ENCODE data around the gene EVI5.

DNA sequence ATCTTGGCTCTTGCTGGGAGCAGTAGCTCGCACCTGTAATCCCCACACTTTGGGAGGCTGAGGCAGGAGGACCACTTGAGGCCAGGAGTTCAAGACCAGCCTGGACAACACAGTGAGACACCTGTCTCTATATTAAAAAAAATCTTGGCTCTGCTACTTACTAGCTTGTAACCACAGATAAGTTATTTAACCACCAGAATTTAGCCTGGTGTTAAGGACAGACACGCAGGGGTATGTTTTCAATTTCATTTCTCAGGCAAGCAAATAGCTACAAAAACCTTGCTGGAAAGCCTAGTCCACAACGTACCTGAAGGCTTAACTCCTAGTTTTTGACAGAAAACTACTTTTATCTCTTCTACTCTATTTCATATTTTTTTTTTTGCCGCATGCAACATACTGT is 273.4 kb downstream of the EVI5 start:
- TF ChIP-seq, protein P1, sequence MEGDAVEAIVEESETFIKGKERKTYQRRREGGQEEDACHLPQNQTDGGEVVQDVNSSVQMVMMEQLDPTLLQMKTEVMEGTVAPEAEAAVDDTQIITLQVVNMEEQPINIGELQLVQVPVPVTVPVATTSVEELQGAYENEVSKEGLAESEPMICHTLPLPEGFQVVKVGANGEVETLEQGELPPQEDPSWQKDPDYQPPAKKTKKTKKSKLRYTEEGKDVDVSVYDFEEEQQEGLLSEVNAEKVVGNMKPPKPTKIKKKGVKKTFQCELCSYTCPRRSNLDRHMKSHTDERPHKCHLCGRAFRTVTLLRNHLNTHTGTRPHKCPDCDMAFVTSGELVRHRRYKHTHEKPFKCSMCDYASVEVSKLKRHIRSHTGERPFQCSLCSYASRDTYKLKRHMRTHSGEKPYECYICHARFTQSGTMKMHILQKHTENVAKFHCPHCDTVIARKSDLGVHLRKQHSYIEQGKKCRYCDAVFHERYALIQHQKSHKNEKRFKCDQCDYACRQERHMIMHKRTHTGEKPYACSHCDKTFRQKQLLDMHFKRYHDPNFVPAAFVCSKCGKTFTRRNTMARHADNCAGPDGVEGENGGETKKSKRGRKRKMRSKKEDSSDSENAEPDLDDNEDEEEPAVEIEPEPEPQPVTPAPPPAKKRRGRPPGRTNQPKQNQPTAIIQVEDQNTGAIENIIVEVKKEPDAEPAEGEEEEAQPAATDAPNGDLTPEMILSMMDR (IDR thresholded peaks at IDR 0.05; ENCODE audit: poor library complexity, severe bottlenecking) = no peak
- TF ChIP-seq POLR2AphosphoS5 (IDR thresholded peaks at IDR 0.05) = no peak
- TF ChIP-seq, protein P2, sequence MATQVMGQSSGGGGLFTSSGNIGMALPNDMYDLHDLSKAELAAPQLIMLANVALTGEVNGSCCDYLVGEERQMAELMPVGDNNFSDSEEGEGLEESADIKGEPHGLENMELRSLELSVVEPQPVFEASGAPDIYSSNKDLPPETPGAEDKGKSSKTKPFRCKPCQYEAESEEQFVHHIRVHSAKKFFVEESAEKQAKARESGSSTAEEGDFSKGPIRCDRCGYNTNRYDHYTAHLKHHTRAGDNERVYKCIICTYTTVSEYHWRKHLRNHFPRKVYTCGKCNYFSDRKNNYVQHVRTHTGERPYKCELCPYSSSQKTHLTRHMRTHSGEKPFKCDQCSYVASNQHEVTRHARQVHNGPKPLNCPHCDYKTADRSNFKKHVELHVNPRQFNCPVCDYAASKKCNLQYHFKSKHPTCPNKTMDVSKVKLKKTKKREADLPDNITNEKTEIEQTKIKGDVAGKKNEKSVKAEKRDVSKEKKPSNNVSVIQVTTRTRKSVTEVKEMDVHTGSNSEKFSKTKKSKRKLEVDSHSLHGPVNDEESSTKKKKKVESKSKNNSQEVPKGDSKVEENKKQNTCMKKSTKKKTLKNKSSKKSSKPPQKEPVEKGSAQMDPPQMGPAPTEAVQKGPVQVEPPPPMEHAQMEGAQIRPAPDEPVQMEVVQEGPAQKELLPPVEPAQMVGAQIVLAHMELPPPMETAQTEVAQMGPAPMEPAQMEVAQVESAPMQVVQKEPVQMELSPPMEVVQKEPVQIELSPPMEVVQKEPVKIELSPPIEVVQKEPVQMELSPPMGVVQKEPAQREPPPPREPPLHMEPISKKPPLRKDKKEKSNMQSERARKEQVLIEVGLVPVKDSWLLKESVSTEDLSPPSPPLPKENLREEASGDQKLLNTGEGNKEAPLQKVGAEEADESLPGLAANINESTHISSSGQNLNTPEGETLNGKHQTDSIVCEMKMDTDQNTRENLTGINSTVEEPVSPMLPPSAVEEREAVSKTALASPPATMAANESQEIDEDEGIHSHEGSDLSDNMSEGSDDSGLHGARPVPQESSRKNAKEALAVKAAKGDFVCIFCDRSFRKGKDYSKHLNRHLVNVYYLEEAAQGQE (IDR thresholded peaks at IDR 0.05; ENCODE audit: borderline replicate concordance) = no peak
- no peak for TF ChIP-seq RAD21 (conservative IDR thresholded peaks at IDR 0.05)
- no peak for TF ChIP-seq EZH2 (IDR thresholded peaks at IDR 0.05; ENCODE audit: borderline replicate concordance, insufficient read depth, low read length, poor library complexity, severe bottlenecking)
